Uterus (tissue), 2 donors: Measurements from ENCODE around the gene MIF4GD.

Experiments
- POLR2A ChIP-seq, 2 donors: fragments of 450-650 bp; IDR thresholded peaks; one replicate each; pipeline ENCODE4 v1.6.1; 2016; ENCODE audit warnings: antibody characterized with exemption in 2 of 2, mild to moderate bottlenecking in 1 of 2, moderate library complexity in 1 of 2
- TF ChIP-seq, protein P1 (sequence below), 4 experiments: fragments of 200-600 bp in 2 of 4; fragments of 450-650 bp in 2 of 4; sonication (generic) in 2 of 4; IDR thresholded peaks; one replicate each; pipeline ENCODE4 v1.5.1; 2016 to 2019; ENCODE audit warnings: antibody characterized with exemption in 4 of 4, mild to moderate bottlenecking in 2 of 4, moderate library complexity in 1 of 4

GRCh38 chr17:75295201-75296158, 24.4 kb upstream of the MIF4GD start:
- TF ChIP-seq, protein P1, sequence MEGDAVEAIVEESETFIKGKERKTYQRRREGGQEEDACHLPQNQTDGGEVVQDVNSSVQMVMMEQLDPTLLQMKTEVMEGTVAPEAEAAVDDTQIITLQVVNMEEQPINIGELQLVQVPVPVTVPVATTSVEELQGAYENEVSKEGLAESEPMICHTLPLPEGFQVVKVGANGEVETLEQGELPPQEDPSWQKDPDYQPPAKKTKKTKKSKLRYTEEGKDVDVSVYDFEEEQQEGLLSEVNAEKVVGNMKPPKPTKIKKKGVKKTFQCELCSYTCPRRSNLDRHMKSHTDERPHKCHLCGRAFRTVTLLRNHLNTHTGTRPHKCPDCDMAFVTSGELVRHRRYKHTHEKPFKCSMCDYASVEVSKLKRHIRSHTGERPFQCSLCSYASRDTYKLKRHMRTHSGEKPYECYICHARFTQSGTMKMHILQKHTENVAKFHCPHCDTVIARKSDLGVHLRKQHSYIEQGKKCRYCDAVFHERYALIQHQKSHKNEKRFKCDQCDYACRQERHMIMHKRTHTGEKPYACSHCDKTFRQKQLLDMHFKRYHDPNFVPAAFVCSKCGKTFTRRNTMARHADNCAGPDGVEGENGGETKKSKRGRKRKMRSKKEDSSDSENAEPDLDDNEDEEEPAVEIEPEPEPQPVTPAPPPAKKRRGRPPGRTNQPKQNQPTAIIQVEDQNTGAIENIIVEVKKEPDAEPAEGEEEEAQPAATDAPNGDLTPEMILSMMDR (IDR thresholded peaks at IDR 0.05), result no peak
- TF ChIP-seq POLR2A (IDR thresholded peaks at IDR 0.05), result no peak
